ENCODE results near the gene WDFY2.

DNA sequence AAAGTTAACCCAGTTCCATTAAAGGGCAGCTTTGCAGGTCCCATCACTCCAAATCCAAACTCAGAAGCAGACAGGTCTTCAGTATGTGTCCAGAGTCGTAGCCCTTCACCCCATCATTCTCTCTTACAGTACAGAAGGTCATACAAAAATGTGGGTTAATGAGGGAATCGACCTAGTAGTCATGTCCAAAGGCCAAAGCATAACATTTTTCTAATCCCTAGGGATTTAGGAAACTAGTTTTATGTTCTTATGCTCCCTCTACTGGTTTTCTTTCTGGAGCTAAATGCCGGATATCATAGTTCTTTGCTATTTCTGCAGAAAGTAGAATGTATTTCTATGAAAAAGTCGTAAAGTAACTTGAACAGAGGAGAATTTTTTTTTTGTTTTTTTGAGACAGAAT lies 147.5 kb downstream of the WDFY2 start:
- no peak for TF ChIP-seq EZH2 (IDR thresholded peaks at IDR 0.05; ENCODE audit: low read depth)
- TF ChIP-seq, protein P1, sequence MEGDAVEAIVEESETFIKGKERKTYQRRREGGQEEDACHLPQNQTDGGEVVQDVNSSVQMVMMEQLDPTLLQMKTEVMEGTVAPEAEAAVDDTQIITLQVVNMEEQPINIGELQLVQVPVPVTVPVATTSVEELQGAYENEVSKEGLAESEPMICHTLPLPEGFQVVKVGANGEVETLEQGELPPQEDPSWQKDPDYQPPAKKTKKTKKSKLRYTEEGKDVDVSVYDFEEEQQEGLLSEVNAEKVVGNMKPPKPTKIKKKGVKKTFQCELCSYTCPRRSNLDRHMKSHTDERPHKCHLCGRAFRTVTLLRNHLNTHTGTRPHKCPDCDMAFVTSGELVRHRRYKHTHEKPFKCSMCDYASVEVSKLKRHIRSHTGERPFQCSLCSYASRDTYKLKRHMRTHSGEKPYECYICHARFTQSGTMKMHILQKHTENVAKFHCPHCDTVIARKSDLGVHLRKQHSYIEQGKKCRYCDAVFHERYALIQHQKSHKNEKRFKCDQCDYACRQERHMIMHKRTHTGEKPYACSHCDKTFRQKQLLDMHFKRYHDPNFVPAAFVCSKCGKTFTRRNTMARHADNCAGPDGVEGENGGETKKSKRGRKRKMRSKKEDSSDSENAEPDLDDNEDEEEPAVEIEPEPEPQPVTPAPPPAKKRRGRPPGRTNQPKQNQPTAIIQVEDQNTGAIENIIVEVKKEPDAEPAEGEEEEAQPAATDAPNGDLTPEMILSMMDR (conservative IDR thresholded peaks at IDR 0.05) = peak; percentile 30; the same call in 1 of the 2 replicates

All from PC-9 (cell line).